Right atrium auricular region (tissue), 2 donors: ENCODE measurements around the gene LIPJ. TPM values are rescaled to one million over a fixed set of nuclear protein-coding genes. Genes with fewer than 3 reads are reported as not detected.

Source experiments
- DNase-seq: peaks from one replicate; pipeline ENCODE4 v3.0.0-alpha.2; 2019; ENCODE audit warnings: low spot score
- H3K27ac ChIP-seq, 2 donors: fragments of 200-600 bp; sonication (generic); 1 replicate in 1 of 2; 2 replicates in 1 of 2; pipeline ENCODE4 v1.5.1; 2016 to 2019
- H3K27me3 ChIP-seq, 2 donors: fragments of 200-600 bp; sonication (generic); one replicate each; pipeline versions ENCODE4 v1.5.1 to v1.6.0; 2017 to 2019
- H3K36me3 ChIP-seq: fragments of 200-600 bp; sonication (generic); one replicate; pipeline ENCODE4 v1.5.1; 2016
- H3K4me1 ChIP-seq, 2 donors: fragments of 200-600 bp; sonication (generic); one replicate each; pipeline versions ENCODE4 v1.5.1 to v1.6.0; 2017 to 2019
- H3K4me3 ChIP-seq, 2 donors: fragments of 200-600 bp; sonication (generic); 1 replicate in 1 of 2; 2 replicates in 1 of 2; pipeline ENCODE4 v1.5.1; 2017 to 2019; ENCODE audit warnings: mild to moderate bottlenecking in 1 of 2, moderate library complexity in 1 of 2
- H3K9me3 ChIP-seq, 2 donors: fragments of 200-600 bp; sonication (generic); one replicate each; pipeline ENCODE4 v1.5.1; 2019
- total RNA-seq, 2 donors: library from RNA; depleted of rRNA; stranded (reverse); fragments of >200 nt; gene quantifications; one replicate each; pipeline ENCODE4 v1.1.0, GENCODE V29; 2016
- TF ChIP-seq, protein P1 (sequence below), 2 donors: fragments of 200-600 bp; sonication (generic); IDR thresholded peaks; one replicate each; pipeline ENCODE4 v1.5.1; 2019; ENCODE audit warnings: antibody characterized with exemption in 2 of 2

LIPJ gene
- total RNA-seq, 2 donors from 2014 or later = 0.08 TPM; not detected in 1

DNA sequence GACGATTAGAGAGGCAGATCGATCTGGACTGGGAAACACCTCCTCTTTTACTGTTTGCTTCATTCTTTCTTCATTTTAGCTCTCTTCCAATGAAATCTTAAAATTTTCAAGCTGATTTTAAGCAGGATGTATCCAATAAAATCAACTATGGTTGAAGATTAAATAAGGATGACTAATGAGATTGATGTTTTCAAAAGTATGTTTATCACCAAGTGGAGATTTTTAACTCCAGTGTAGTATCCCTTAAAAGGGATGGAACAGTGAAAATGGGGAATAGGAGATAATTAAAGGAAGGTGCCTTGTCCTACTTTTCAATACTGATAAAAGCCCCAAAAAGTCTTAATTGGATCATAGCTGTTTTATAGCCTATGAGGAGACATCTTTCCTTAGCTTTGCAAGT is 66.1 kb downstream of the LIPJ start:
- no peak for DNase-seq
- Histone ChIP-seq H3K27me3 (no peaks in the 10 kb centered on the region), H3K4me3 (no peak overlapping the region), H3K4me1 (no peaks in the 10 kb centered on the region), H3K27ac (no peak overlapping the region), H3K36me3 (no peaks in the 10 kb centered on the region), H3K9me3 (no peaks in the 10 kb centered on the region)
- TF ChIP-seq, protein P1, sequence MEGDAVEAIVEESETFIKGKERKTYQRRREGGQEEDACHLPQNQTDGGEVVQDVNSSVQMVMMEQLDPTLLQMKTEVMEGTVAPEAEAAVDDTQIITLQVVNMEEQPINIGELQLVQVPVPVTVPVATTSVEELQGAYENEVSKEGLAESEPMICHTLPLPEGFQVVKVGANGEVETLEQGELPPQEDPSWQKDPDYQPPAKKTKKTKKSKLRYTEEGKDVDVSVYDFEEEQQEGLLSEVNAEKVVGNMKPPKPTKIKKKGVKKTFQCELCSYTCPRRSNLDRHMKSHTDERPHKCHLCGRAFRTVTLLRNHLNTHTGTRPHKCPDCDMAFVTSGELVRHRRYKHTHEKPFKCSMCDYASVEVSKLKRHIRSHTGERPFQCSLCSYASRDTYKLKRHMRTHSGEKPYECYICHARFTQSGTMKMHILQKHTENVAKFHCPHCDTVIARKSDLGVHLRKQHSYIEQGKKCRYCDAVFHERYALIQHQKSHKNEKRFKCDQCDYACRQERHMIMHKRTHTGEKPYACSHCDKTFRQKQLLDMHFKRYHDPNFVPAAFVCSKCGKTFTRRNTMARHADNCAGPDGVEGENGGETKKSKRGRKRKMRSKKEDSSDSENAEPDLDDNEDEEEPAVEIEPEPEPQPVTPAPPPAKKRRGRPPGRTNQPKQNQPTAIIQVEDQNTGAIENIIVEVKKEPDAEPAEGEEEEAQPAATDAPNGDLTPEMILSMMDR (IDR thresholded peaks at IDR 0.05) = no peak

Other genes starting within 250 kb of the LIPJ start
- 10 to 100 TPM; 14.9 to 26.8 TPM for gene RNLS, start 3.4 kb upstream of the LIPJ start, total RNA-seq
- gene LIPF, start 77.7 kb downstream of the LIPJ start, total RNA-seq = not detected
- not detected for gene LIPK, start 119.5 kb downstream of the LIPJ start, total RNA-seq
- not detected for gene LIPN, start 173.3 kb downstream of the LIPJ start, total RNA-seq
- gene LIPM, start 216.0 kb downstream of the LIPJ start, total RNA-seq = under 1 TPM; 0.67 to 0.83 TPM